GM18508 (cell line): ENCODE measurements around the gene CALN1.
"Not testable (repeated sequence)": the region's sequence is repeated elsewhere in the genome, so short reads cannot be mapped to it uniquely, and the experiment has no call there.

Source experiments
- ATAC-seq: cut with Tn5 transposase; IDR thresholded peaks from one replicate; pipeline ENCODE4 v1.9.1; 2021; ENCODE audit warnings: moderate number of reproducible peaks; ENCODE audit not compliant: insufficient read depth, unreplicated experiment

CALN1 gene

GRCh38 chr7:72412121-72412618 lies at the start of gene CALN1:
Gene CALN1 (minus strand): TSS chr7:72412338.
- ATAC-seq, result not testable (repeated sequence)

- ATAC-seq, result no peak
Observed at GRCh38 chr7:72453471-72453870, 41.3 kb upstream of the CALN1 start.

DNA sequence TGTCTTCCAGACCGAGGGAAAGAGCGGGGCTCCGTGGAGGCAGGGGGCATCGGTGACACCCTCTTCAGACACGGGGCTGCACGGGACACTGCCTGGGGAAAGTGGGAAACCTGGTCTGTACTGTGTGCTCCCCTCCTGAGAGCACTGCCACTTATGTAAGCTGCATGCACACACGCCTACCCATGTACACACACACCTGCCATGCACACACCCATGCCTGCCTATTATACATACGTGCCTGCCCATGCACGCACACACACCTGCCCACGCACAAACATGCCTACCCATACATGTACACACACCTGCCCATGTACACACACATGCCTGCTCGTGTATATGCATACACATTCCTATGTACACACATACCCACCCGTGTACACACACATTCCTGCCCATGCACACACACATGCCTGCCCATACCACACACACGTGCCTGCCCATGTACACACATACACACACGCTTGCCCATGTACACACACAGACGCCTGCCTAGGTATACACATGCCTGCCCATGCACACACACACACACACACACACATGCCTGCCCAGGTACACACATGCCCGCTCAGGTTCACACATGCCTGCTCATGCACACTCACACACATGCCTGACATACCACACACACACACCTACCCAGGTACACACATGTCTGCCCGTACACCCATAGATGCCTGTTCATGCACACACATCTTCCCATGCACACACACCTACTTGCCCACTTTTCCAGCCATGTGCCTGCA lies 35.5 kb upstream of the CALN1 start:
- ATAC-seq, result no peak

- no peak for ATAC-seq
Observed at GRCh38 chr7:72446591-72447462, 34.7 kb upstream of the CALN1 start.

- ATAC-seq, result no peak
Observed at GRCh38 chr7:72446131-72446530, 34.0 kb upstream of the CALN1 start.

GRCh38 chr7:72445580-72445979 lies 33.4 kb upstream of the CALN1 start:
- ATAC-seq, result no peak

DNA sequence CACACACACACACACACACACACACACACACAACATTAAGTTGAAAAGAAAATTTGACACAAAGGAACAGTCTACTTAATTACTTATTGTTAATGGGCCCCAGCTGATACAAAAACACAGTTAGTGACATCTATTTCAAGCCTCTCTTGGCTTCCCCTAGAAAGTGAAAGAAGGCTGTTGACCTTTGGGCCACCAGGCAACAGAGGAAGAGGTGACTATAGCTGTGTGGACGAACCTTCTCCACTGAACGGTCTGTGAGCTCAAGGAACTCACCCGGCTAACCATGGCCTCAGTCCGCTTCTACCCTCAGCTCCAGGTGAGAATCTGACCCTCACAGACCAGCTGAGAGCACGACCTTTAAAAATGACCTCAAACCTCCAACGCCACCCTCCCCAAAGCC lies 32.9 kb upstream of the CALN1 start:
- no peak for ATAC-seq

DNA sequence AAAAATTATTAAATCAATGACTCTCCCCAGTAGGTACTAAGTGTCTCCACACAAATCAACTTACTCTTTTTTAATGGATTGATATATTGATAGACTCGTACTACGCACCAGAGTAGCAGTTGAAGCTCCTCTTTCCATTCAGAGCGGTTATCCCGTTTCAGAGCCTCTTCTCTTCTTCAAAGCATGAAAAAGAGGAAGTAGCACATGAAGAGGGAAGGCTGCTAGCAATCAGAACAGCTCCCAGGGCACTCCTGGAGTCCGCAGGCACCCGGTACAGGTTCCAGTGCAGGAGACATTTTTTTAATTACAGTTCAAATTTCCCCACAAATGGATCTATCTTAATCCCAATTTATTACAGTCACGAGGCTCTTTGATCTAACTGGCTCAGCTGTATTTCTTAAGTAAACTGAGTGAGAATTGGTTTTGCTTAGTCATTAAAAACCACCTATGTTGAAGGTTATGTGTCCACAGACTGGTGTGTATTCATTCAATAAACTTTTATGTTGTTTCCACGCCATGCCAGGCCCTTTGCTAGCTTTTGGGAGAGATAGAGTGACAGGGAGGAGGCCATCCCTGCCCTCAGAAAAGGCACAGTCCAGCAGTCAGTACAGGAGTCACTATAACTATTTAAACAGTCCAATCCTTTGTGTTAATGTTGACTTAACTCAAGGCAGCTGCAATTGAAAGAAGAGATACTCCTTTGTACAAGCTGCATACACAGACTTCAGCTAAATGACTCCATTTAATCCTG lies 32.1 kb upstream of the CALN1 start:
- no peak for ATAC-seq

DNA sequence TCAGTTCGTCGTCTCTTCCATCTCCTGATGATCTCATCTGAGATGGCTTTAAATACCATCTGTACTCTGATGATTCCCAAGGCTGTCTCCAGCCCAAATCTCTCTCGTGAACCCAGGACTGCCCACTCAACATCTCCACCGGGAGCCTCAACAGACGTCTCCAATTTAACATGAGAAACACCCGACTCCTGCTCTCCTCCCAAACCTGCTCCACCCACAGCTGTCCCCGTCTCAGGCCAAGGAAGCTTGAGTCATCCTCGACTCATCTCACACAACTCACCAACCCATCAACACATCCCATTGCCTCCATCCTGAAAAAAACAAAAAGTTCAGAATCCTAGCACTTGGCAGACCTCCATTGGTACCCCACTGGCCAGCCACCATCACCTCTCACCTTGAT lies 29.7 kb upstream of the CALN1 start:
- no peak for ATAC-seq

DNA sequence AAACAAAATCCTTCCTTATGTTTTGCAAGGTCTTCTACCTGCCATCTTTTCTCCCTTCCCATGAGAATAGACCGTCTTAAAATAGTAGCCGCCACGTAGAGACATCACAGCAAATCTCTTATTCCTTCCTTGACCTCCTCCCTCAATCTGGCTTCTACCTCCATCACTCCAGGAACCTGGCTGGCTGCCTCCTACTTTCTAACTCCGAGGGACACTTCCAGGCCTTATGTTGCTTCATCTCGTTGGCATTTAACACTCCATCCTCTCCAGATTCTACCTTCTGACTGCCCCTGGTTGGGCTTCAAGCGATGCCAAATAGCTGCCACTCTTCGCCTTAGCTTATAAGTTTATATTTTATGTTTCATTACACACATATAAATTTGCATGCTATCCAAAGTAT lies 26.4 kb upstream of the CALN1 start:
- ATAC-seq, result no peak

DNA sequence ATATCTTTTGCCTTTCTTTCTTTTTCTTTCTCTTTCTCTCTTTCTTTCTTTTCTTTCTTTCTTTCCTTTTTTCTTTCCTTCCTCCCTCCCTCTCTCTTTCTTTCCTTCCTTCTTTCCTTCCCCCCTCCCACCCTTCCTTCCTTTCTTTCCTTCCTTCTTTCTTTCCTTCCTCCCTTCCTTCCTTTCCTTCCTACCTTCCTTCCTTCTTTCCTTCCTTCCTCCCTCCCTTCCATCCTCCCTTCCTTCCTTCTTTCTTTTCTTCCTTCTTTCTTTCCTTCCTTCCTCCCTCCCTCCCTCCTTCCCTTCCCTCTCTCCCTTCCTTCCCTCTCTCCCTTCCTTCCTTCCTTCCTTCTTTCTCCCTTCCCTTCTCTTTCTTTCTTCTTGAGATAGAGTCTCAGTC lies 25.5 kb upstream of the CALN1 start:
- no peak for ATAC-seq

- ATAC-seq, result no peak
Observed at GRCh38 chr7:72437061-72437585, 25.0 kb upstream of the CALN1 start.

- no peak for ATAC-seq
Observed at GRCh38 chr7:72435925-72436480, 23.9 kb upstream of the CALN1 start.

- no peak for ATAC-seq
Observed at GRCh38 chr7:72435366-72435765, 23.2 kb upstream of the CALN1 start.

GRCh38 chr7:72430531-72430930 lies 18.4 kb upstream of the CALN1 start:
- ATAC-seq, result no peak

- no peak for ATAC-seq
Observed at GRCh38 chr7:72429316-72429715, 17.2 kb upstream of the CALN1 start.

GRCh38 chr7:72416846-72417245 lies 4.7 kb upstream of the CALN1 start:
- no peak for ATAC-seq

DNA sequence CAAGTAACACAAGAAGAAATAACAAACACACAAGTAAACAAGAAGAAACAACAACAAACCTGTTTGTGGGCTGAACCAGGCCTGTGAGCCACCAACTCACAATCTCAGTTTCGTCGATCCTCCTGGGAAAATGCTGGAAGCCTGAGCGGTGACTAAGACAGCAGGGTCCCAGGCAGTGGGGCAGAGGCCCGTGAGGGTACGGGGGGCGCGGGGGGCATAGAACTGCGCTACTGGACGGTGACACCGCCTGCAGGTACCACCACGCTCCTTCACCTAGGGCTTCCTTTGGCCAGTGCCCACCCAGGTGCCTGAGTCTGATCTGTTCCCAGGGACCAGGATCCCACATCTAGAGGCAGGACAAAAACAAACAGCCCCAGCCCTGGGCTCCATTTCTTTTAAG lies 3.4 kb upstream of the CALN1 start:
- no peak for ATAC-seq

DNA sequence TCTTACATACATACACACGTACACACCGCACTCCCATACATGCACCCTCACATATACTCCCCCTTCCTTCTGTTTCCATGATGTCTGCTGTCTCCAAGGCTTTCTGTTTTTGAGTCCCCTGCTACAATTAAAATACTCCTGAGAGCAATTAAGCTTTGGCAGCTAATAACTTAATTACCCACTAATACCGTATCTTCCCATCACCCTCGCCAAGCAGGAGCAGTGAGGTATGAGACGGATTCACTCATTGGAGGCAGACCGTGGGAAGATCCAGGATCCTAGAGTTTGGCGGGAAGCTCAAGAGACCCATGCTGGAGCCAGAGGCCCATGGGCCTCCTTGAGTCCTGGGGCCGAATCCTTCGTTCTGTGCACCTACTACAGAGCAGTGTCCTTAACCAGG lies 1.7 kb upstream of the CALN1 start:
- ATAC-seq, result no peak

- ATAC-seq, result no peak
Observed at GRCh38 chr7:72413290-72413689, 1.2 kb upstream of the CALN1 start.
